GM18511 (cell line): ENCODE measurements around the gene FYN.

Experiments used
- ATAC-seq: cut with Tn5 transposase; IDR thresholded peaks from one replicate; pipeline ENCODE4 v1.9.1; 2021; ENCODE audit warnings: mild to moderate bottlenecking, moderate library complexity; ENCODE audit not compliant: unreplicated experiment

The FYN gene

DNA sequence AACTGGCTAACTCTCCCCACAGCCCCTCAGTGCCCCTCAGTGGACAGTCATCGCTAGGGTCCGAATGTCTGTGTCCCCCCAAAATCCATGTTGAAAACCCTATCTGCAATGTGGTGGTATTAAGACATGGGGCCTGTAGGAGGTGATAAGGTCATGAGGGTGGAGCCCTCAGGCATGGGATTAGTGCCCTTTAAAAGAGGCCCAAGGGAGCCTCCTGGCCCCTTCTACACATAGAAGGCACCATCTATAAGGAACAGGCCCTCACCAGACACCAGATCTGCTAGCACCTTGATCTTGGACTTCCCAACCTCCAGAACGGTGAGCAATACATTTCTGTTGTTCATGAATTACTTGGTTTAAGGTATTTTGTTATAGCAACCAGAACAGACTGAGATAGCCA, 260.9 kb downstream of the FYN start:
- ATAC-seq: no peak

GRCh38 chr6:111610548-111611172, 262.6 kb downstream of the FYN start:
- no peak for ATAC-seq
